A673 (cell line): ENCODE data around the gene SPTBN4. TPM values are rescaled to one million over a fixed set of nuclear protein-coding genes. Genes with fewer than 3 reads are reported as not detected.
A peak's percentile ranks its signal among the peaks of the same experiment; 100 is the strongest.

Experiments used
- BruUV-seq: library from RNA; stranded (reverse); fragments of 400-500 nt; replicated peaks from 2 replicates; lab custom pipeline; 2021; lab: Mats Ljungman, UMichigan
- CTCF ChIA-PET: fragments of 300-600 bp; sonication (Branson Sonifier 250); formaldehyde crosslinking; loops from one replicate; lab custom pipeline; 2022; ENCODE audit warnings: antibody characterized with exemption; lab: Charles Lee
- POLR2A ChIA-PET: fragments of 300-600 bp; sonication (Branson Sonifier 250); formaldehyde crosslinking; loops from one replicate; lab custom pipeline; 2022; ENCODE audit warnings: antibody characterized with exemption; ENCODE audit not compliant: low non-redundant PET; lab: Charles Lee
- DNase-seq: peaks from one replicate; pipeline ENCODE4 v3.0.0-alpha.2; 2015; ENCODE audit warnings: low spot score
- H3K27ac ChIP-seq: fragments of 200-600 bp; sonication (generic); 2 replicates; pipeline ENCODE4 v1.5.1; 2016; ENCODE audit warnings: mixed run types, low read depth, mild to moderate bottlenecking, mixed read lengths, antibody characterized with exemption, low read length; ENCODE audit not compliant: poor library complexity, severe bottlenecking
- H3K27me3 ChIP-seq: fragments of 200-600 bp; sonication (generic); replicated peaks from 2 replicates; pipeline ENCODE4 v1.6.1; 2017; ENCODE audit warnings: mixed run types, low read depth, mild to moderate bottlenecking, mixed read lengths, antibody characterized with exemption, low read length; ENCODE audit not compliant: insufficient read depth, poor library complexity
- H3K36me3 ChIP-seq: fragments of 200-600 bp; sonication (generic); 2 replicates; pipeline ENCODE4 v1.6.1; 2016; ENCODE audit warnings: mixed run types, mild to moderate bottlenecking, mixed read lengths, antibody characterized with exemption, low read length; ENCODE audit not compliant: insufficient read depth, poor library complexity, severe bottlenecking
- H3K4me1 ChIP-seq: fragments of 200-600 bp; sonication (generic); 2 replicates; pipeline ENCODE4 v1.6.1; 2017; ENCODE audit warnings: mixed run types, mild to moderate bottlenecking, mixed read lengths, antibody characterized with exemption, low read length; ENCODE audit not compliant: insufficient read depth, poor library complexity, severe bottlenecking
- H3K4me3 ChIP-seq: fragments of 200-600 bp; sonication (generic); 2 replicates; pipeline ENCODE4 v1.5.1; 2016; ENCODE audit warnings: low read depth, mixed run types, mild to moderate bottlenecking, mixed read lengths, low read length; ENCODE audit not compliant: poor library complexity, severe bottlenecking
- H3K9me3 ChIP-seq: fragments of 200-600 bp; sonication (generic); 2 replicates; pipeline ENCODE4 v1.6.1; 2016; ENCODE audit warnings: mixed run types, low read depth, mild to moderate bottlenecking, mixed read lengths, antibody characterized with exemption, low read length; ENCODE audit not compliant: poor library complexity, severe bottlenecking
- EZH2 ChIP-seq: fragments of 200-600 bp; sonication (generic); IDR thresholded peaks from 2 replicates; pipeline ENCODE4 v1.6.1; 2017; ENCODE audit warnings: borderline replicate concordance, low read depth, mild to moderate bottlenecking, mixed read lengths, antibody characterized with exemption, low read length; ENCODE audit not compliant: poor library complexity, severe bottlenecking
- intact Hi-C: fragments of 100-400 bp; cut with micrococcal nuclease; formaldehyde crosslinking; loops from one replicate; pipeline ENCODE4 v1.10.0; 2022; ENCODE audit not compliant: unreplicated experiment
- total RNA-seq: library from RNA; stranded (reverse); gene quantifications from 2 replicates; pipeline ENCODE4 v1.2.3, GENCODE V29; 2021
- TF ChIP-seq, protein P1 (sequence below): fragments of 300-800, 200-600 bp; sonication (generic); conservative IDR thresholded peaks from 2 replicates; pipeline ENCODE4 v1.5.1; 2017; ENCODE audit warnings: low read depth, mild to moderate bottlenecking, antibody characterized with exemption, low read length, moderate library complexity, mixed read lengths

Gene SPTBN4
- total RNA-seq, 1 experiment from 2014 or later: 0.43 TPM

DNA sequence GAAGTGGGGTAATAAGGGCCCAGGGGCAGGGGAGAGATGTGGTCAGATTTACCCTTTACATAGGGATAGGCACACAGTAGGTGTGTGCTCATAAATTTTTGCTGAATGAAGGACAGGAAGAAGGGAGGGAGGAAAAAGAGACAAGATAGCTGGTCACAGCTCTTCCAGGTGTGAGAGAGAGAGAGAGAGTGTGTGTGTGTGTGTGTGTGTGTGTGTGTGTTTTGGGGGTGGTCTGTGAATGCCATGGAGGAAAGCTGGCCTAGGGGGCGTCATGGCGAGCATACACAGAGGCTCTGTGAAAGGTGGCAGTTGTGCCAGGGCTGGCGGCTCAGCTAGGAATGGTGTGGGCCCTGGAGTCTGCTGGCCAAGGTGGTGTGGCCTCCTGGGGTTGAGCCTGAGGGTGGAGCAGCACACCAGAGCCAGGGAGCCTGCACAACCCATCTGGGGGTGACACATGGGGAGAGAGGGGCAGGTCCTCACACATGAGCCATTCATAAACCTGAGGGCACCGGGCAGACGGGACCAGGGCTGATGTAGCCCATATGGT is 47.7 kb upstream of the SPTBN4 start:
- Histone ChIP-seq H3K36me3 (peaks cover 10% of the 10 kb centered on the region), H3K9me3 (no peaks in the 10 kb centered on the region), H3K4me3 (no peak overlapping the region), H3K27me3 (no peaks in the 10 kb centered on the region), H3K4me1 (peaks cover 6% of the 10 kb centered on the region), H3K27ac (no peak overlapping the region)
- no TSS peak for BruUV-seq
- POLR2A ChIA-PET: no interaction called here
- intact Hi-C loops: no loop called here
- CTCF ChIA-PET: no interaction called here
- no peak for TF ChIP-seq EZH2
- TF ChIP-seq, protein P1, sequence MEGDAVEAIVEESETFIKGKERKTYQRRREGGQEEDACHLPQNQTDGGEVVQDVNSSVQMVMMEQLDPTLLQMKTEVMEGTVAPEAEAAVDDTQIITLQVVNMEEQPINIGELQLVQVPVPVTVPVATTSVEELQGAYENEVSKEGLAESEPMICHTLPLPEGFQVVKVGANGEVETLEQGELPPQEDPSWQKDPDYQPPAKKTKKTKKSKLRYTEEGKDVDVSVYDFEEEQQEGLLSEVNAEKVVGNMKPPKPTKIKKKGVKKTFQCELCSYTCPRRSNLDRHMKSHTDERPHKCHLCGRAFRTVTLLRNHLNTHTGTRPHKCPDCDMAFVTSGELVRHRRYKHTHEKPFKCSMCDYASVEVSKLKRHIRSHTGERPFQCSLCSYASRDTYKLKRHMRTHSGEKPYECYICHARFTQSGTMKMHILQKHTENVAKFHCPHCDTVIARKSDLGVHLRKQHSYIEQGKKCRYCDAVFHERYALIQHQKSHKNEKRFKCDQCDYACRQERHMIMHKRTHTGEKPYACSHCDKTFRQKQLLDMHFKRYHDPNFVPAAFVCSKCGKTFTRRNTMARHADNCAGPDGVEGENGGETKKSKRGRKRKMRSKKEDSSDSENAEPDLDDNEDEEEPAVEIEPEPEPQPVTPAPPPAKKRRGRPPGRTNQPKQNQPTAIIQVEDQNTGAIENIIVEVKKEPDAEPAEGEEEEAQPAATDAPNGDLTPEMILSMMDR: no peak
- no peak for DNase-seq

DNA sequence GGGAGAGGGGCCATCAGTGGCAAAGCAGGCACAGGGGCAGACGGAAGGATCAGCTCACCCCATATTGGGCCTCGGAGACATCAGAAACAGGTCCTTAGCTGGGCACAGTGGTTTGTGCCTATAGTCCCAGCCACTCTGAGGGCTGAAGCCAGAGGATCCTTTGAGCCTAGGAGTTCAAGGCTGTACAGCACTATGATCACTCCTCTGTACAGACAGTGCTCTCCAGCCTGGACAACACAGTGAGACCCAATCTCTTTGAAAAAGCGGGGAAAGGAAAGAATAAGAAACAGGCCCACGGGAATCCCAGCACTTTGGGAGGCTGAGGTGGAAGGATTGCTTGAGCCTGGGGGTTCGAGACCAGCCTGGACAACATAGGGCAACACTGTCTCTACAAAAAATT is 47.0 kb upstream of the SPTBN4 start:
- intact Hi-C loops: no loop called here
- BruUV-seq: no TSS peak
- no peak for TF ChIP-seq EZH2
- TF ChIP-seq, protein P1: no peak
- CTCF ChIA-PET: interaction anchor here (0.6 to 1.9 kb wide), 4 partner anchors 12 to 101 kb away, joined by 4 to 14 read pairs (median 7); no protein-coding TSS in a partner anchor
- H3K36me3 ChIP-seq: peaks cover 10% of the 10 kb centered on the region
- peaks cover 6% of the 10 kb centered on the region for H3K4me1 ChIP-seq
- no peak overlapping the region for H3K4me3 ChIP-seq
- H3K27ac ChIP-seq: no peak overlapping the region
- POLR2A ChIA-PET: no interaction called here
- no peaks in the 10 kb centered on the region for H3K27me3 ChIP-seq
- no peaks in the 10 kb centered on the region for H3K9me3 ChIP-seq
- DNase-seq: no peak

DNA sequence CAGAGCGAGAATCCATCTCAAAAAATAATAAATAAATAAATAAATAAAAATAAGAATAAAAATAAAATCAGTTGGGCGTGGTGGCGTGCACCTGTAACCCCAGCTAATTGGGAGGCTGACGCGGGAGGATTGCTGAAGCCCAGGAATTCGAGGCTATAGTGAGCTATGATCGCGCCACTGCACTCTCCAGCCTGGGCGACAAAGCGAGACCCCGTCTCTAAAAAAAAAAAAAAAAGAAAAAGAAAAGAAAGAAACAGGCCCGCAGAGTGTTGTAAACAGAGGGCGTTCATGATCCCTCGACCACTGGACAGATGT is 46.4 kb upstream of the SPTBN4 start:
- no peak for DNase-seq
- Histone ChIP-seq H3K27me3 (no peaks in the 10 kb centered on the region), H3K36me3 (peaks cover 10% of the 10 kb centered on the region), H3K27ac (peak overlapping the region; percentile 90), H3K9me3 (no peaks in the 10 kb centered on the region), H3K4me3 (peak overlapping the region; percentile 57), H3K4me1 (peaks cover 6% of the 10 kb centered on the region)
- intact Hi-C loops: no loop called here
- CTCF ChIA-PET: interaction anchor here (0.6 to 1.9 kb wide), 9 partner anchors 13 to 184 kb away, joined by 4 to 14 read pairs (median 6); partner anchors contain the start of gene BLVRB
- TF ChIP-seq EZH2: no peak
- TF ChIP-seq, protein P1: no peak
- no TSS peak for BruUV-seq
- POLR2A ChIA-PET: interaction anchor here (0.6 to 0.7 kb wide), 2 partner anchors 92 to 182 kb away, joined by 4 to 5 read pairs; no protein-coding TSS in a partner anchor
